K562 (cell line): Measurements from ENCODE around the gene TMCC2. TPM values are rescaled to one million over a fixed set of nuclear protein-coding genes. Genes with fewer than 3 reads are reported as not detected.
A peak's percentile ranks its signal among the peaks of the same experiment; 100 is the strongest.

Experiments
- BHLHE40 ChIP-seq: IDR thresholded peaks from 2 replicates; pipeline ENCODE4 v1.6.1; 2011; ENCODE audit warnings: low read length, improper control_type of control experiment
- CXXC5 ChIP-seq: fragments of 250-450 bp; sonication (Bioruptor Pico); IDR thresholded peaks from 2 replicates; pipeline ENCODE4 v1.8.0; 2022; ENCODE audit warnings: inconsistent platforms, mild to moderate bottlenecking, moderate library complexity
- ESRRA ChIP-seq: fragments of 450-650 bp; IDR thresholded peaks from 2 replicates; pipeline ENCODE4 v1.6.1; 2014; ENCODE audit warnings: low read depth, mild to moderate bottlenecking, moderate library complexity, borderline replicate concordance
- MAZ ChIP-seq, 2 experiments: fragments of 450-650 bp in 1 of 2; sonication (generic) in 1 of 2; formaldehyde crosslinking; IDR thresholded peaks in 1 of 2; conservative IDR thresholded peaks in 1 of 2; 2 replicates each; pipeline versions ENCODE4 v1.4.0 to v1.5.0; 2020; ENCODE audit warnings: mild to moderate bottlenecking in 1 of 2, missing genetic modification reagents in 1 of 2
- PHB2 ChIP-seq: fragments of 450-650 bp; IDR thresholded peaks from 2 replicates; pipeline ENCODE4 v1.6.1; 2017; ENCODE audit warnings: low read depth
- SPI1 ChIP-seq: IDR thresholded peaks from 2 replicates; pipeline ENCODE4 v1.6.1; 2011; ENCODE audit warnings: low read depth, low read length, control low read depth, borderline replicate concordance
- TCF7 ChIP-seq: sonication (generic); IDR thresholded peaks from 2 replicates; pipeline ENCODE4 v1.6.1; 2016; ENCODE audit warnings: antibody characterized with exemption, borderline replicate concordance
- TRIM24 ChIP-seq, 2 experiments: fragments of 450-650 bp; IDR thresholded peaks; 2 replicates each; pipeline ENCODE4 v1.6.1; 2016
- ZC3H8 ChIP-seq: fragments of 450-650 bp; IDR thresholded peaks from 2 replicates; pipeline ENCODE4 v1.6.1; 2017
- polyA plus RNA-seq, 8 experiments: library from polyadenylated mRNA; depleted of rRNA in 4 of 8; stranded (reverse) in 5 of 8; unstranded in 3 of 8; fragments of >200 nt; fragmentation: Nextera tagmentation in 2 of 8; fragmentation: Illumina TruSeq in 1 of 8; extraction: Ambion mirVana in 2 of 8; extraction: Trizol in 1 of 8; gene quantifications; 2 replicates each; pipeline versions ENCODE4 v1.2.1 to v1.2.3, GENCODE V29; 2011 to 2014; ENCODE audit warnings: inconsistent platforms in 1 of 8, missing spikeins in 1 of 8
- total RNA-seq, 7 experiments: library from RNA; depleted of rRNA in 6 of 7; stranded (reverse); fragments of >200 nt in 6 of 7; fragmentation: Illumina TruSeq in 2 of 7; extraction: Trizol in 2 of 7; gene quantifications; 2 replicates each; pipeline versions ENCODE4 v1.2.1 to v1.2.3, GENCODE V29; 2011 to 2021; ENCODE audit warnings: low replicate concordance in 1 of 7
- TF ChIP-seq, protein P1 (sequence below): fragments of 250-450 bp; sonication (Bioruptor Pico); IDR thresholded peaks from 2 replicates; pipeline ENCODE4 v1.4.0; 2020; ENCODE audit warnings: mild to moderate bottlenecking, moderate library complexity
- TF ChIP-seq, protein P2 (sequence below): fragments of 450-650 bp; formaldehyde crosslinking; conservative IDR thresholded peaks from 2 replicates; pipeline ENCODE4 v1.4.0; 2022; ENCODE audit warnings: mild to moderate bottlenecking, missing genetic modification characterization
- TF ChIP-seq, protein P3 (sequence below): sonication (generic); formaldehyde crosslinking; IDR thresholded peaks from 2 replicates; pipeline ENCODE4 v1.9.0; 2022; ENCODE audit warnings: mild to moderate bottlenecking, missing genetic modification reagents
- TF ChIP-seq, protein P4 (sequence below): sonication (generic); IDR thresholded peaks from 2 replicates; pipeline ENCODE4 v1.6.1; 2016
- TF ChIP-seq, protein P5 (sequence below): fragments of 450-650 bp; formaldehyde crosslinking; IDR thresholded peaks from 2 replicates; pipeline ENCODE4 v1.4.0; 2020; ENCODE audit warnings: mild to moderate bottlenecking, moderate library complexity
- TF ChIP-seq, protein P6 (sequence below), 2 experiments: fragments of 450-650 bp in 1 of 2; sonication (generic) in 1 of 2; formaldehyde crosslinking; conservative IDR thresholded peaks; 2 replicates each; pipeline versions ENCODE4 v1.4.0 to v1.8.1; 2020 to 2022; ENCODE audit warnings: mild to moderate bottlenecking in 1 of 2, missing genetic modification reagents in 1 of 2

TMCC2 gene
- total and polyA plus RNA-seq, 9 of the 15 experiments (the other 6 are each of a cell fraction or from before 2014, with no cell fraction given) = 0.06 to 1.8 (median 0.98) TPM

DNA sequence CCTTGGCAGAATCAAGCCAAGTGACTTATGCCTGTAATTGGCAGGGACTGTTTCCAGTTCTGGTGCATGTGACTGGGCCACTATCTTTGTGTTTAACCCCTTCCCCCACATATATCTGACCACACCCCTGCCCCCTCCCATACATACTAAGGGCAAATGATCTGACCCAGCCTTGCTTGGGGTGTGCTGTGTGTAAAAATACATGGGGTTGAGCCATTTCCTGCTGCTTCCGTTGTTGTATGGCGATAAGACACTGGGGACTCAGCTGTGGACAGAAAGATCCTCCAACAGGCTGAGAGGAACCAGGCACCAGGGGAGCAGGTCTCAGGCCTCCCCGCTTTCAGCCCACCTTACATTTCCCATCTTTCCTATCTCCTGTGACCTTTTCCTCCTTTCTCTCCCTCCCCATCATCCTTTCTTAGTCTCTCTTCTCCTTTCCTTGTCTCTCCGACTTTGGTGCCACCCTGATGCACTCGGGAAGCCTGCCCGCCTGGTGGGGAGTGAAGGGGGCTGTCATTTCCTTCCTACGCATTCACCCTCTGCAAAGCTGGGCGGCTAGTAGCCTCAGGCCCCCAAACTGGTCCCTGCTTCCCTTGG, 39.7 kb downstream of the TMCC2 start (continued):
- TF ChIP-seq, protein P1, sequence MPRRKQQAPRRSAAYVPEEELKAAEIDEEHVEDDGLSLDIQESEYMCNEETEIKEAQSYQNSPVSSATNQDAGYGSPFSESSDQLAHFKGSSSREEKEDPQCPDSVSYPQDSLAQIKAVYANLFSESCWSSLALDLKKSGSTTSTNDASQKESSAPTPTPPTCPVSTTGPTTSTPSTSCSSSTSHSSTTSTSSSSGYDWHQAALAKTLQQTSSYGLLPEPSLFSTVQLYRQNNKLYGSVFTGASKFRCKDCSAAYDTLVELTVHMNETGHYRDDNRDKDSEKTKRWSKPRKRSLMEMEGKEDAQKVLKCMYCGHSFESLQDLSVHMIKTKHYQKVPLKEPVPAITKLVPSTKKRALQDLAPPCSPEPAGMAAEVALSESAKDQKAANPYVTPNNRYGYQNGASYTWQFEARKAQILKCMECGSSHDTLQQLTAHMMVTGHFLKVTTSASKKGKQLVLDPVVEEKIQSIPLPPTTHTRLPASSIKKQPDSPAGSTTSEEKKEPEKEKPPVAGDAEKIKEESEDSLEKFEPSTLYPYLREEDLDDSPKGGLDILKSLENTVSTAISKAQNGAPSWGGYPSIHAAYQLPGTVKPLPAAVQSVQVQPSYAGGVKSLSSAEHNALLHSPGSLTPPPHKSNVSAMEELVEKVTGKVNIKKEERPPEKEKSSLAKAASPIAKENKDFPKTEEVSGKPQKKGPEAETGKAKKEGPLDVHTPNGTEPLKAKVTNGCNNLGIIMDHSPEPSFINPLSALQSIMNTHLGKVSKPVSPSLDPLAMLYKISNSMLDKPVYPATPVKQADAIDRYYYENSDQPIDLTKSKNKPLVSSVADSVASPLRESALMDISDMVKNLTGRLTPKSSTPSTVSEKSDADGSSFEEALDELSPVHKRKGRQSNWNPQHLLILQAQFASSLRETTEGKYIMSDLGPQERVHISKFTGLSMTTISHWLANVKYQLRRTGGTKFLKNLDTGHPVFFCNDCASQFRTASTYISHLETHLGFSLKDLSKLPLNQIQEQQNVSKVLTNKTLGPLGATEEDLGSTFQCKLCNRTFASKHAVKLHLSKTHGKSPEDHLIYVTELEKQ (CRISPR knock-in tag) = no peak
- TF ChIP-seq ZC3H8 (no peak), TRIM24 (IDR thresholded peaks at IDR 0.05) (peak in 1 of 2 experiments; percentile 32; a peak in 2 of 4 replicates), TCF7 (no peak), PHB2 (no peak), SPI1 (no peak), BHLHE40 (peak; percentile 12; the same call in 1 of the 2 replicates), CXXC5 (CRISPR knock-in tag) (peak; percentile 16; the same call in 1 of the 2 replicates), MAZ (CRISPR knock-in tag; conservative IDR thresholded peaks at IDR 0.05 in 1 of 2, IDR thresholded peaks at IDR 0.05 in 1 of 2) (no peak; a peak in 1 of 4 replicates), ESRRA (no peak)
- TF ChIP-seq, protein P2, sequence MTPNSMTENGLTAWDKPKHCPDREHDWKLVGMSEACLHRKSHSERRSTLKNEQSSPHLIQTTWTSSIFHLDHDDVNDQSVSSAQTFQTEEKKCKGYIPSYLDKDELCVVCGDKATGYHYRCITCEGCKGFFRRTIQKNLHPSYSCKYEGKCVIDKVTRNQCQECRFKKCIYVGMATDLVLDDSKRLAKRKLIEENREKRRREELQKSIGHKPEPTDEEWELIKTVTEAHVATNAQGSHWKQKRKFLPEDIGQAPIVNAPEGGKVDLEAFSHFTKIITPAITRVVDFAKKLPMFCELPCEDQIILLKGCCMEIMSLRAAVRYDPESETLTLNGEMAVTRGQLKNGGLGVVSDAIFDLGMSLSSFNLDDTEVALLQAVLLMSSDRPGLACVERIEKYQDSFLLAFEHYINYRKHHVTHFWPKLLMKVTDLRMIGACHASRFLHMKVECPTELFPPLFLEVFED (CRISPR knock-in tag) = 0 out of 2 replicates have a peak, but pooled peaks have one; percentile 58
- TF ChIP-seq, protein P3, sequence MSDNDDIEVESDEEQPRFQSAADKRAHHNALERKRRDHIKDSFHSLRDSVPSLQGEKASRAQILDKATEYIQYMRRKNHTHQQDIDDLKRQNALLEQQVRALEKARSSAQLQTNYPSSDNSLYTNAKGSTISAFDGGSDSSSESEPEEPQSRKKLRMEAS = no peak; the same call in 1 of the 2 replicates
- TF ChIP-seq, protein P4, sequence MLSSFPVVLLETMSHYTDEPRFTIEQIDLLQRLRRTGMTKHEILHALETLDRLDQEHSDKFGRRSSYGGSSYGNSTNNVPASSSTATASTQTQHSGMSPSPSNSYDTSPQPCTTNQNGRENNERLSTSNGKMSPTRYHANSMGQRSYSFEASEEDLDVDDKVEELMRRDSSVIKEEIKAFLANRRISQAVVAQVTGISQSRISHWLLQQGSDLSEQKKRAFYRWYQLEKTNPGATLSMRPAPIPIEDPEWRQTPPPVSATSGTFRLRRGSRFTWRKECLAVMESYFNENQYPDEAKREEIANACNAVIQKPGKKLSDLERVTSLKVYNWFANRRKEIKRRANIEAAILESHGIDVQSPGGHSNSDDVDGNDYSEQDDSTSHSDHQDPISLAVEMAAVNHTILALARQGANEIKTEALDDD = no peak
- TF ChIP-seq, protein P5, sequence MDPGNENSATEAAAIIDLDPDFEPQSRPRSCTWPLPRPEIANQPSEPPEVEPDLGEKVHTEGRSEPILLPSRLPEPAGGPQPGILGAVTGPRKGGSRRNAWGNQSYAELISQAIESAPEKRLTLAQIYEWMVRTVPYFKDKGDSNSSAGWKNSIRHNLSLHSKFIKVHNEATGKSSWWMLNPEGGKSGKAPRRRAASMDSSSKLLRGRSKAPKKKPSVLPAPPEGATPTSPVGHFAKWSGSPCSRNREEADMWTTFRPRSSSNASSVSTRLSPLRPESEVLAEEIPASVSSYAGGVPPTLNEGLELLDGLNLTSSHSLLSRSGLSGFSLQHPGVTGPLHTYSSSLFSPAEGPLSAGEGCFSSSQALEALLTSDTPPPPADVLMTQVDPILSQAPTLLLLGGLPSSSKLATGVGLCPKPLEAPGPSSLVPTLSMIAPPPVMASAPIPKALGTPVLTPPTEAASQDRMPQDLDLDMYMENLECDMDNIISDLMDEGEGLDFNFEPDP (CRISPR knock-in tag) = no peak
- TF ChIP-seq, protein P6, sequence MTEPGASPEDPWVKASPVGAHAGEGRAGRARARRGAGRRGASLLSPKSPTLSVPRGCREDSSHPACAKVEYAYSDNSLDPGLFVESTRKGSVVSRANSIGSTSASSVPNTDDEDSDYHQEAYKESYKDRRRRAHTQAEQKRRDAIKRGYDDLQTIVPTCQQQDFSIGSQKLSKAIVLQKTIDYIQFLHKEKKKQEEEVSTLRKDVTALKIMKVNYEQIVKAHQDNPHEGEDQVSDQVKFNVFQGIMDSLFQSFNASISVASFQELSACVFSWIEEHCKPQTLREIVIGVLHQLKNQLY (CRISPR knock-in tag; conservative IDR thresholded peaks at IDR 0.05) = no peak
